ENCODE results near the gene XRCC3.

GRCh38 chr14:103749452-103749851, 34.2 kb upstream of the XRCC3 start:
- TF ChIP-seq CTCF (IDR thresholded peaks at IDR 0.05): no peak
- TF ChIP-seq POLR2A (IDR thresholded peaks at IDR 0.05): no peak
